HG02884 (cell line): ENCODE results near the gene CALD1.

ENCODE experiments used
- ATAC-seq: cut with Tn5 transposase; IDR thresholded peaks from one replicate; pipeline ENCODE4 v1.9.1; 2021; ENCODE audit warnings: mild to moderate bottlenecking, moderate library complexity; ENCODE audit not compliant: unreplicated experiment

Gene CALD1

DNA sequence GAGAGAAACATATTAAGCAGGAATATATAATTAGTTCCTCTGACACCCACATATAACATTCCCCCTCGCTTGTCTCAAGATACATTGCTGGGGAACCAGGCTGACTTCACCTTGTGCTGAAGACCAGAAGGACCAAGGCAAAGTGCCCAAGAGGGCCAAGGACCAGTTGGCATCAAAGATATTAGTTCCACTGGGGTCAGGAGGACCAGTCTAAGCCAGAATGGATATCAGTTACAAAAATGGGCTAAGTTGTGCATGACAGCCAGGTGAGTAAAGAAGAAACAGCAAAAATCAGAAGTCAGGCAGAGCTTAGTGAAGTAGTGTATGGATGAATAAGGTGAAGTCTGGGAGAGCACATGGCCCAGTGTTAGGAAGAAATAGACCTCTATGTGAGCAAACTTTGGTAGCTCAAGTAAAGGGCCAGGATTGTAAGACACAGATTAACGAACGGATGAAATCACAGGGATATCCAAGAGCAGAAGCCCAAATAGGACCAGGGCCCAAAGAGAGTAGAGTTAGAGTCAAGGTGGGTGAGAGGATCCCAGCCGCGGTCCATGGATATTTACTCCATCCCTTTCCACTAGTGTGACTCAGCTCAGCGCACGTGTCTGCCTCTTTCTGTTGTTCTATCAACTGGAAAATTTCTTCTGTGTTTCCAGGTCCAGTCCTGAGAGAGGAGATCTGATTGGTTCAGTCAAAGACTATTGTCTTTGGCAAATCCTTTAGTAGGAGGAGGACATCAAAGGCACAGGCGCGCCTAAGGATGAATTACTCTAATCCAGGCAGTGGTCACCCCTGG, 5.0 kb downstream of the CALD1 start:
- no peak for ATAC-seq

DNA sequence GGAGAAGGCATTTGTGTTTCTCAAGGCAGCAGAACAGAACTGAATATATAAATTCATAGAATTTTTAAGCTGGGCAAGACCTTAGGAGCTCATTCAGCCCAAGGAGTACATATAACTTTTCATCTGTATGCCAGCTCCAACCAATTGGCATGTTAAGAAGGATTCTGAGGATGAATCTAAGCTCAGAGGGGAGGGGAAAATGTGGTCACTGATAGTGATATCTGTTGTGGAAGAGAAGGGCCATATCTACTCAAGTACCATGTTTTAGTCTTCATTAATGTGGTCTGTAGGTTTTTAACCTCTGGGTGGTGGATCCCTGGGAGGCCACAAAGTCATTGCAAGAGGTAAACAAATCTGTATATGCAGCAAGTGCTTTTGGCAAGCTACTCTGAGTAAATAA, 6.4 kb downstream of the CALD1 start:
- no peak for ATAC-seq

DNA sequence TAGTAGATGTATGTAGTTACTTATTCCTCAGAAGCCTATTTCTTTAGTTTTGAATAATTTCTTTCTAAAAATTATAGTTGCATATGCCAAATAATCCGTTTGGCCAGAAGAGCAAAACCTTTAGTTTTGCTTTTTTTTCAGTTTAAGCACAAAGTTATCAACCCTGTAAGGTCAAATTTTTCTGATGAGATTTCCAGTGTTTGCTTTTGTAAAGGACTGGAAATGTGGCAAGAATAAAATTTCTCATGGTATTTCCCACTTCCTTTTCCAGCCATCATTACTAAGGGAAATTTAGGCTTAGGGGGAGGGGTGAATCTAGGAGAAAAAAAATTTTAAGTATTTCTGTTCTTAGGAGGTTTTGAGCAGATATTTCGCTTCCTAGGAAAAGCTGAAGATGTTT, 7.6 kb downstream of the CALD1 start:
- no peak for ATAC-seq

DNA sequence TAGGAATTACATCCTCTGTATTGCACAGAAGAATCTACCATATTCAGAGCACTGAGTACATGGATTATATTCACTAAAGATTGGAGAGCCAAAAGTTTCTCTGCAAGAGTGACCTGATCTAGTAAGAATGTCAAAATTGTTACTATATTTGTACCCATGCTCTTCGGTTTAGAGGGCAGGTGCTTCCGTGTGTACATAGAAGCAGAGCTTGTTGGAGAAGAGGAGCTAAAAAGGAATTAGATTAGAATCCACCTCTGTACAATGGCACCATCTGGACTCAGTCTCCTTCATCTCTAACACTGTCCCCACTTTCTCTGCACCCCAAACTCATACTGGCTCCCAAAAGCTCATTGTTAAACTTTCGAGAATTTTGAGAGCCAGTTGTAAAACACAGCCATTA, 8.3 kb downstream of the CALD1 start:
- no peak for ATAC-seq

DNA sequence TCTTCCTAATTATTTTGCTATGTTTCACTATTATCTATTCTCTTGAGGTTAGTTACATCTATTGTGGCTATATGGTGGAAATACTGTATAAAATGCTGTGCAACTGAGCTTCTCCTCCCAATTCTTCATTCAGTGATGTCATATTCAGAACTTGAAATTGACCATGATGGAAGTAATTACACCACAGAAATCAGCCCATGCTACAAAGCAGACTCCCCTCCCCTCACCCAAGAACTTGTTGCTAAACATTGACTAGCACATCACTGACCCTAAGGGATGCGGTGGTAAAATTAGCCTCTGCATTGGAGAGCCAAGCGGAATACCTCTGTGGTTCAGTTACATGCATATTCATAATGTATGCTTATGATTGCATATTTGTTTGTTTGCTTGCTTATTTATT, 8.8 kb downstream of the CALD1 start:
- ATAC-seq: no peak

DNA sequence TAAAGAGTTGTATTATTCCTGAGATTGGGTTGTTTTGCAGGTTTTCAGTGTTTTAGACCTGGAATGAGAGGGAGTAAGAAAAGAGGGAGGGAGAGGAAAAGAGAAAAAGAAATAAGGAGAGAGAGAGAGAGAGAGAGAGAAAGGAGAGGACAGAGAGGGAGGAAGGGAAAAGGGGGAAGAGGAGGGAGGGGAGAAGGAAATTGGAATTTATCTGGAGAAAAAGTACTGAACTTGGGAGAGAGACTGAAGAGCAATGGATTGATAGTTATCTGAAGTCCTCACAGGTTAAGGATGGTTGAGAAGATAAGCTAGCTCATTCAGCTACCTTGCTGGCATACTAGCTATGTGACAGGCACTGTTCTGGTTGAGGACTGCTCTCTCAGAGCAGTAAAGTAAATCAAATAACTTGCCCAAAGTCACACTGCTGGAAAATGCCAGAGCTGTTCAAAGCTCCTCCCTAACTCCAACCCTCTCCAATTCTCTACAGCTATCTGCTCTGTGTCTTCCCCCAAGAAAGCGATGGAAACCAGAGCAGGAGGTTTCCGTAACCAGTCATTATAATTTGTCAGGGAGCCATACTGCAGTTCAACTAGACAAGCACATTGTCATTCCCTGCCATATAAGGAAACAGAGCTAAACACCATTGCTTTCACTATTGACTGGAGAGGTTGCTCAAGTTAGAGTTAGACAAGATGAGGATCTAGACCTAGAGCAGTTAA, 10.7 kb downstream of the CALD1 start:
- no peak for ATAC-seq

DNA sequence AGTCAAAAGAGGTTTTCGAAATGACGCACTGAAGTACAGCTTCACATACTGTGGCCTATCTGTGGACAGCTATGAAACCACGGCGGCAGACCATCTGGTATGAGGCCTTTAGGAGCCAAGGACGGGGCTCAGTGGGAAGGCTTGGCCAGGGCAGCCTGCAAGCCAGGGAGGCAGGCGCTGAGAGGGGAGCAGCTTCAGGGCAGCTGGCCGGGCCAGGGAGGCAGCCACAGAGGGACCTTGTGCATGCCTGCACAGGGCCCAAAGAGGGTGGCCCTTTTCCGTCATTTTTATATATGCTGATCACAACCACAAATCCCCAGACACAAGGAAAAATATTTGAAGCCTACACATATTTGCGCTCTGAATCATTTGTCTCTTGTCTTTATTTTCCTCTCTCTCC, 13.5 kb downstream of the CALD1 start:
- no peak for ATAC-seq

DNA sequence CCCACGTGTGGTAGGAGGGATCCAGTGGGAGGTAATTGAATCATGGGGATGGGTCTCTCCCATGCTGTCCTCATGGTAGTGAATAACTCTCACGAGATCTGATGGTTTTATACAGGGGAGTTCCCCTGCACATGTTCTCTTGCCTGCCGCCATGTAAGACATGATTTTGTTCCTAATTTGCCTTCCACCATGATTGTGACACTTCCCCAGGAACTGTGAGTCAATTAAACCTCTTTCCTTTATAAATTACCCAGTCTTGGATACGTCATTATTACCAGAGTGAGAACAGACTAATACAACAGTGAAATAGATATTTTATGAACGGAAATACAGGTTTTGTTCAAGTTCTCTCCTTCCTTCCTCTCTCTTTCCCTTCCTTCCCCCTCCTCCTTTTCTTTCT, 15.8 kb downstream of the CALD1 start:
- ATAC-seq: no peak

DNA sequence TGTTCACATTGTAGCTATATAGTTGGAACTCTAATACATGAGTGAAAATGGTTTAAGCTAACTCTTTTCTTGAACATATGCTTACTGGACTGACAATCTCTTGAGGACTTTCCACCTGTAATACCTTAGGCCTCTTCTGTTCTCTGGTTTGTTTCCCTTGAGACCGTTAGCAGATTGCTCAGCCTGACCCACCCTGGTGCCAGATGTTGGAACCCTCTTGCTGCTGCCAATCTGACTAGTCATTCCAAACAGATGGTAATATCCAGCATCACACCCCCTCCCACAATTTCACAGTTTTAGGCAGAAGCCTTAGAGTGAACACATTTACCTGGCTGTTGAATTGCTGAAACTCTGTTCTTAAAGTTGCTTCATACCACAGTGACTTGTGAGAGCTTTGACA, 18.7 kb downstream of the CALD1 start:
- no peak for ATAC-seq

DNA sequence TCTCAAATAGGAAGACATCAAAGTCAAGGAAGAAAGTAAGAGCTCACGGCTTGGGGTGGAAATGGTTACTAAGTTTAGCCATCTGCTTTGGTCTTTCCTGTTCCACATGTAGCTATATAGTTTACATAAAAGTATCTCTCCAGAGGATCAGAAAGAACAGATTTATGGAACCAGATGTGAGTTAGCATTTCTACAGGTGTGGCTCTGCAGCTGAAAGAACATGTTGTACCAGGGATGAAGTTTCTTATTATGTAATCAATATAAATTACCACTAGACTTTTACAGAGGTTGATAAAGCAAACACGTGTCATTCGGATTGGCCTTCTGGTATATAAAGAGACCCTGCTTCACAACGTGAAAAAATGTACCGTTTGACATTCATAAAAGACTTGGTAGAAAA, 19.9 kb downstream of the CALD1 start:
- no peak for ATAC-seq

DNA sequence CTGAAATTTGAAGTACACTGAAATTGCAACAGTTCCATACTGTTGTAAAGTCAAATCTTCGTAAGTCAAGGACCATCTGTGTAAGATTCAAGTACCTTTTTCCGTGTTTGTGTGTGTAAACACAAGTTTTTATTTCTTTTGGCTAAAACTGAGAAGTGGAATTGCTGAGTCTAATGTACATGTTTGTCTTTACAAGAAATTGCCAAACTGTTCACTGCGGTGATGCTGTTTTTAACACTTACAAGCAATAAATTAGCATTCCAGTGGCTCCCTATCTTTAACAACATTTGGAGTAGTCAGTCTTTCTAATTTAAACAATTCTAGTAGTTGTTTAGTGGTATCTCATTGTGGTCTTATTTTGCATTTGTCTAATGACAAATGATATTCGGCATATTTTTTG, 23.3 kb downstream of the CALD1 start:
- no peak for ATAC-seq

DNA sequence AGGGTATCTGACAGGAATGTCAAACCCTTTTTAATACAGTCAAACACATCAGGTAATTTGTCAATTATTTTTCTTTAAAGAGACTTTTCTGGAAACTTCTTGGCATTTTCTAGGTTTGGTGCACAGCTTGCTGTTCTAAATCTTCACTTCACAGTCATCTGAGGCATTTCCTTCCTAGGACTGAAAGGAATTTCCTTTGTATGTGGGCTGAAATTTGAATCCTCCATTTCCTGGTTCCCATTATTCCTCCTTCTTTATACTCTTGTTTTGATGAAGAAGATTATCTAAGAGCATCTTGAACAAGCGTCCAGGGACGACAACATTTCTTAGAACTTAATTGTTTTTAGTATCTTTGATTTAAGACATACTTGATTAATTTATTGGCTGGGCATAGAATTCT, 24.9 kb downstream of the CALD1 start:
- no peak for ATAC-seq

DNA sequence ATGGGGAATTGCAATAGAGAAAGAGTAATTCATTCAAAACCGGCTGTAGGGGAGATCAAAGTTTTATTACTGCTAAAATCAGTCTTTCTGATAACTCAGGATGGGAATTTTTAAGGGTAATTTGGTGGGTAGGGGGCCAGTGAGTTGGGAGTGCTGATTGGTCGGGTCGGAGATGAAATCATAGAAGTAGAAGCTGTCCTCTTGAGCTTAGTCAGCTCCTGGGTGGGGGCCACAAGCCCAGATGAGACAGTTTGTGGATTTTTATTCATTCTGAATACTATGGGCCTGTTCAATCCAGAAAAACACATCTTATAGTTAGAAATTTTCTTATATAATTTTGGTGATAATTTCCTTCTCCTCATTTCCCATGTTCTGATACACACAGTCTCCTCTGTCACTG, 25.4 kb downstream of the CALD1 start:
- no peak for ATAC-seq

DNA sequence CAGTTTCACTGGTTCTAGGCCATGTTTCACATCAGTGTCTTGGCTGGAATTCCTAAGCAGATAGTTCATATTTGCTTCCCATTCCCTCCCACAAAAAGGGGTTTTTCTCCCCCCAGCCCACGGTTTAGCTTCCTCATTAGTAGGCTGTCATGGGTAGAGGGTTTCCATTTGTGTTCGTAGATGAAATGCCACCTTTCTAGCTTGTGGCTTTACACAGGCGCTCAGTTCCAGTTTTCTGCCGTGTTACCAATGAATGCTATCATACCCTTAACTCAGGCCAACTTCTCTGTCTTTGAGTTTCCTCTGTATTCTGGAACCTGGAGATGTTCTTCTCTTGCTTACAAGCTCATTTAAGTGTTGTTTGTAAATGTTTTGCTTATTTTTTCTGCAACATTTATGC, 26.8 kb downstream of the CALD1 start:
- no peak for ATAC-seq

DNA sequence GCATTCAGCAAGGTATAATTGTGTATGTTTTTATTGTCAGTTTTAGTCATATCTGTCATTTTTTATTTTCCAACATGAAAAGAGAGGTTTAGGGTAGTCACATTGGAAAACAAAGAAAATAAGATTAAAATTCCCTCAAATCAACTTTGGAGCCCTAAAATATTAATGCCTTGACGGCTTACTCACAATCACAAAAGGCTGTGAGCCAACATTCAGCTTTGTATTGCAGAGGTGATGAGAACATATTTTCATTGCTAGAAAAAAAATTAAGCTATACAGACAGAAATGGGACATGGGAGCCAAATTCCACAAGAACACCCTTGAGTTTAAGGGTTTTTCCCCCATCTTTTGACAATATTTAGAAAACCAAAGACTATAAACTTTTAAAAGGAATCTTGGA, 30.2 kb downstream of the CALD1 start:
- ATAC-seq: no peak

DNA sequence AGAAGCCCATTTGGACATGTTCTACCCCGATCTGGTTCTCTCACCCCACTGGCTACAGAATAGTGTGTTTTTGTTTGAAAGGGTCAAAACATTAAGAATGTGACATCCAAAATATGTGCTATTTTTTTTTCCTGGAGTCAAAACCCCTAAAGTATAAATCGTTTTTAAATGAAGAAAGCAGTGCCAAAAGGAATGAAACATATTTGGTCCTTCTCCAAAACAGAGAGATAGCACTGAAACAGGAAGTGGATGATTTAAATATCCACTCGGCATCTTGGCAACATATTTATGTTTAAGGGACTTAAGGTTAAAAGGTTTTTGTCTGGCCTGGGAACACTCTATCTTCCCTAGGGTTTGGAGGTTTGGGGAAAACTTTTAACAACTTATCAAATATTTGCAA, 32.3 kb downstream of the CALD1 start:
- ATAC-seq: no peak

DNA sequence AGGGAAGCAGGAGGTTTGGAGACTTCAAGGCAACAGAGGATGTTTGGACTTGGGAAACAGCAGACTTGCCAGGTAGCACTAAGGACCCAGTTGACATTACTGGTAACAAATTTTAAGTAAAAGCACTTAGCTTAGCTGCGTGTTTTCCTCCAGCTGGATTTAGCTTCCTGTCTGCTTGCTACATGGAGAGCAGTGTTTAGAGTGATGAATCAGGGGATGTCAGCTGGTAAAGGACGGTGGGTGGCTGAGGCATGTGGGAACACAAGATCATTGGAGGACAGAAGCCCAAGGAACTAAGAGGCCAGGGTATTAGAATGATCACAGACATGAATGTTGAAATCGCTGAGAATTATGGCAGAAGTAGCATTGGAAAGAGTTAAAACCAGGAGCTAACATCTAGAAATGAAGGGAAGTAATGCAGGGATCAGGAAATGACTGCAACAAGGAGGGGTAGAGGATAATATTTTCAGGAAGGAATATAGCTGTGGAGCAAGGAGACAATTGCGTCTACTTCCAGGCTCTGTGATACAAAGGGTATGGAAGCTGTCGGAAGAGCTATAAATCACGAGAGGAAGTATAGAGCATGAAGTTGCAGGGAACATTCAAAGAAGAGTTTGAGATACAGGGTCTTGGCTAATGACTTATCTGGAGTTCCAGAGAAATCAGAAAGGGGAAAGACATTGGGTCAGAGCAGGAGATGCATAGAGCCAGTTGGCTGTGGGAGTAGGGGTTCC, 34.4 kb downstream of the CALD1 start:
- ATAC-seq: no peak

DNA sequence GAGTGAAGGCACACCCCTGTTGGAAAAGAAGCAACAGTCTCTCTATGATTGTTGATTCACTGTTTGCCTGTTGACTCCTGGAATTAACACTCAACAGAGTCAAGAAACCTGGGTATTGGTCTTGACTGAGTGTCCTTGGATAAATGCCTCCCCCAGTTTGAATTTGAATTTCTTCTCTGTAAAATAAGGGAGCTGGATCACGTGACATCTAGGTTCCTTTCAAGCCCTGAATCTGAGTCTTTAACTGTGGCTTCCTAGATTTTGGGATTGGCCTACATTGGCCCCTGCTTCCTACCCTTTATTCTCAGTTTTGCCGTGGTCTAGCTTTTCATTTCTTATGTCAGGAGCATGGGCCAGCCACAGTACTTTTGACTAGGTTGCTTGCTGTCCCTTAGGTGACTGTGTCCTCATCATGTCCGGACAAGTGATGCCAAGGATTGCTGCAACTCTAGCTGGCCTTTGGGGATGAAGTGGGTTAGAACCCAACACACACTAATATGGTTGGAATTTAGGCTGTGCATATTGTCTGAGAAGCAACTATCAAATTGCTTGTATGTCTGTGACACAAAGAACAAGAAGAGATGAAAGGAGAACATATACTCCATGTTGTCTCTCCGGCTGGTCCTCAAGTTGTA, 35.4 kb downstream of the CALD1 start:
- no peak for ATAC-seq

DNA sequence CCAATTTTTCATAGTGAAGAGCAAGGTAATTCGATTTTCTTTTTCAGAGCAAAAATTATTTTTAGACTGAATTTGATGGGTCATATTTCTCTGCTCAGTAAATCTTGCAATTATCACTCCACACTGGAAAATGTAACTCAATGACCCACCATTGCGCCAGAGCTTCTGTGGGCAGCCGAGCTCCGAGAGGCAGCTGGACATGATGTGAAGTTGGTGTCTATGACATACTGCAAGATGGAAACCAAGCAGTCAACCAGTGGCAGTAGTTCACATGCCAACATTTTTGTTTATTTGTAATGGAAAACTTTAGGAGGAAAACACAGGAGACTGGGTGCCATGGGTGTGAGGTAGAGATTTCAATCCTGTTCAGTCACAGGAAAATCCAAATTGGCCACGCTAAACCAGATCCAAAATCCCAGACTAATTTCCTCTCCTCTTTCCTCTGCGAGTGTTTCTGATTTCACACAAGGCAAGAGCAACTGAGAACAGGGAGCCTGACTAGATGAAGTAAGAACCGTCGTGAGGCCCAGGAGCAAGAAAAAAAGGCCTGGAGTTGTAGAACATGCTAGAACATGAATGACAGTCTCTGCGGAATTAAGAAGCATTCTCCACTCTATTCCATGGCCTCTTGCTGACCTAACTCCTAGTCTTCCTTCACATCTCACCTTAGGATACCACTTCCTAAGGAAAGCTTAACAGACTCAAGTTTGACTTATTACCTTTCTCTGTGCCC, 39.3 kb downstream of the CALD1 start:
- no peak for ATAC-seq

DNA sequence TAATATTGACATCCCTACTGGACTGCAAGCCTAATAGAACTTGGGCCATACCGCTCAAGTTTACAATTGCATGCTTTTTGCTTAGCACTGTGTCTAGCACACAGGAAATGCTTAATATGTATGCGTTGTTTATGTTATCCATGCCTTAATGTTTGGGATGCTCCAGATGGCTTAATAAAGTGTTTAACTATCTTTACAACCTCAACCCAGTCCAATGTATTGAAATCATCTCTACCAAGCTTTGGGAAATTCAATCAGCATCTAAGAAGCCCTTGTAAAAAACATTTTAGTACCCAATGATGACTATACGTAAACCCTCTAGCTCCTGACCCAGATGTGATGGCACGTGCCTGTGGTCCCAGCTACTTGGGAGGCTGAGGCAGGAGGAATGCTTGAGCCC, 40.0 kb downstream of the CALD1 start:
- ATAC-seq: no peak

DNA sequence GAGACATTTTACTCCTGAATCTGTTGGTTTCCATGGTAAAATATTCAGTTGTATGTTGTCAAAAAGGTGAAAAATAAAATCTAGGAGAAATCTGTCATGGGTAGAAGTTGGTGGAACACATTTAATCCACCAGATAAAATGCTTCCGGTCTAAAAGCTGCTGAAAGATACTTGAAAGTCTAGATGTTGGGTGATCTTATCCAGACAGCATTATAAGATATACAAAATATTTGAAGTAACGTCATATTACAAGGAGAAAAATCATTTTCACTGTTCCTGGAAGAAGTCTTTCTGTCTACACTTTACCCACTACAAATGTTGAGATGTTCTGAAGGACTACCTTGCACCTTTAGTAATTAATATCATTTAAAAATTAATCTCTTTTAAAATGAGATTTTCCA, 40.9 kb downstream of the CALD1 start:
- no peak for ATAC-seq
